Neural crest cell (in vitro differentiated cells): Measurements from ENCODE around the gene ADGRL1. TPM values are rescaled to one million over a fixed set of nuclear protein-coding genes. Genes with fewer than 3 reads are reported as not detected.
A peak's percentile ranks its signal among the peaks of the same experiment; 100 is the strongest.

ENCODE experiments used
- DNase-seq: peaks from one replicate; pipeline ENCODE4 v3.0.0; 2021; ENCODE audit warnings: low read depth, mixed read lengths, low spot score
- H3K27ac Mint-ChIP-seq: one replicate; pipeline ENCODE4 v1.8.0; 2021; ENCODE audit warnings: mild to moderate bottlenecking, mixed read lengths; ENCODE audit not compliant: unreplicated experiment
- H3K27me3 Mint-ChIP-seq: 2 replicates; pipeline ENCODE4 v1.8.0; 2021; ENCODE audit warnings: low read depth, mild to moderate bottlenecking, mixed read lengths
- H3K36me3 Mint-ChIP-seq: 2 replicates; pipeline ENCODE4 v1.8.0; 2021; ENCODE audit warnings: low read depth, mild to moderate bottlenecking, mixed read lengths
- H3K4me1 Mint-ChIP-seq: 2 replicates; pipeline ENCODE4 v1.8.0; 2021; ENCODE audit warnings: mixed read lengths
- H3K4me3 Mint-ChIP-seq: one replicate; pipeline ENCODE4 v1.8.0; 2021; ENCODE audit warnings: mild to moderate bottlenecking, mixed read lengths
- H3K9me3 Mint-ChIP-seq: 2 replicates; pipeline ENCODE4 v1.8.0; 2021; ENCODE audit warnings: mixed read lengths
- total RNA-seq: library from RNA; stranded (reverse); gene quantifications from 2 replicates; pipeline ENCODE4 v1.2.1, GENCODE V29; 2021
- TF ChIP-seq, protein P1 (sequence below): fragments of 200-600 bp; sonication (generic); conservative IDR thresholded peaks from 2 replicates; pipeline ENCODE4 v1.5.0; 2021; ENCODE audit warnings: antibody characterized with exemption, mild to moderate bottlenecking

The ADGRL1 gene
- total RNA-seq, 1 donor from 2014 or later: 34.6 TPM

DNA sequence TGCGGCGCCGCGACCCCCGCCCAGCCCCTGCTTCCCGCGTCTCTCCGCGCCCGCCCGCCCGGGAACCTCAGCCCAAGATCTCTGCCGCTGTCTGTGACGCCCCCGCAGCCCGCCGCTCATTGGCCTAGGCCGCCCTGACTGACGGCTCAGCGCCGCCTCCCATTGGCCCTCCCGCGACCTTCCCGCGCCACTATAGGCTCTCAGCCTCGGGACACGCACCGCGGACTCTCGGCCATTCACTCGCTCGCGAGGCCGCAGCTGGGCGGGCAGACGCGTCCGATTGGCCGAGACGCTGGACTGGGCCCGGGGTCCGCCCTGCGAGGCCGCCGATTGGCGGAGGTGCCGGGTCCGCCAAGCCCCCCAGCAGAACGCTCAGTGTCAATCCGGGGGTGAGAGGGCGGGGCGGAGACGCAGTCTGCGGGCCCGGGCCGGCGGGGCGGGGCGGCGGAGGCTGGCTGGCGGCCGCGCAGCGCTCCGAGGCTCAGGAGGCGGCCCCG is 88.3 kb downstream of the ADGRL1 start, which contains the start of gene PRKACA:
TSS of gene PRKACA (minus strand) at position 95 of the 497 bp plus-strand sequence. CDS start 215 bp downstream, outside the sequence.
- H3K36me3 Mint-ChIP-seq: no peaks in the 10 kb centered on the region
- H3K27ac Mint-ChIP-seq: peak within 1 kb of the TSS; percentile 97
- H3K9me3 Mint-ChIP-seq: no peaks in the 10 kb centered on the region
- H3K4me3 Mint-ChIP-seq: peak within 1 kb of the TSS; percentile 96
- H3K27me3 Mint-ChIP-seq: no peaks in the 10 kb centered on the region
- peak; percentile 95 for DNase-seq
- peaks cover 31% of the 10 kb centered on the region for H3K4me1 Mint-ChIP-seq
- TF ChIP-seq, protein P1, sequence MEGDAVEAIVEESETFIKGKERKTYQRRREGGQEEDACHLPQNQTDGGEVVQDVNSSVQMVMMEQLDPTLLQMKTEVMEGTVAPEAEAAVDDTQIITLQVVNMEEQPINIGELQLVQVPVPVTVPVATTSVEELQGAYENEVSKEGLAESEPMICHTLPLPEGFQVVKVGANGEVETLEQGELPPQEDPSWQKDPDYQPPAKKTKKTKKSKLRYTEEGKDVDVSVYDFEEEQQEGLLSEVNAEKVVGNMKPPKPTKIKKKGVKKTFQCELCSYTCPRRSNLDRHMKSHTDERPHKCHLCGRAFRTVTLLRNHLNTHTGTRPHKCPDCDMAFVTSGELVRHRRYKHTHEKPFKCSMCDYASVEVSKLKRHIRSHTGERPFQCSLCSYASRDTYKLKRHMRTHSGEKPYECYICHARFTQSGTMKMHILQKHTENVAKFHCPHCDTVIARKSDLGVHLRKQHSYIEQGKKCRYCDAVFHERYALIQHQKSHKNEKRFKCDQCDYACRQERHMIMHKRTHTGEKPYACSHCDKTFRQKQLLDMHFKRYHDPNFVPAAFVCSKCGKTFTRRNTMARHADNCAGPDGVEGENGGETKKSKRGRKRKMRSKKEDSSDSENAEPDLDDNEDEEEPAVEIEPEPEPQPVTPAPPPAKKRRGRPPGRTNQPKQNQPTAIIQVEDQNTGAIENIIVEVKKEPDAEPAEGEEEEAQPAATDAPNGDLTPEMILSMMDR: no peak

DNA sequence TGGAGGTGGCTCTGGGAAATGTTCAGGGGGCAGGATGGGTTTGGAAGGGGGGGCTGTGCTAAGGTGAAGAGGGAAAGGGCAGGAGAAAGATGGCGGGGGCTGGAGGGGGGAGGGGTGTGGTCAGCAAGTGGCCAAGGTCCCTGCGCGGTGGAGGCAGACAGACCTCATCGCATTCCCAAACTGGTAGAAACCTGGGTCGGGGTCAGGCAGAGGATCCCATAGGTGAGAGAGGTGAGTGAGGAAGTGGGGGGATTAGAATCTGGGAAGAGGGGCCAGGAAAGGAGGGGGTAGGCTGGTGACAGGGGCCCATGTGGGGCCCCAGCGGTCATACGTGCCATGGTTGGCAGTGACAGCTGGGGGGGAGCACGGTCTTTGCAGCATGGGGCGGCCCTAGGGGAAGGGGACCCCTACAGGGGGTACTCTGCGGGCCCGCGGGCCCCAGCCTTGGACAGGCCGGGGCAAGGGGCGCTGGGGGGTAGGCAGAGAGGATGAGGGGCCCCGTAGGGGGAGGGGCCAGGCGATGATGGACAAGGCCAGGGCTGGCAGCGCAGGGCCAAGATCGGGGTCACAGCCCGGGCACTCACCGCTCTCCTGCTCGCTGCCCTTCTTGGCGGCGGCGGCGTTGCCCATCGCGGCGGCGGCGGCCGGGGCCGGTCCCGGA is 88.9 kb downstream of the ADGRL1 start:
- H3K27me3 Mint-ChIP-seq: no peaks in the 10 kb centered on the region
- no peaks in the 10 kb centered on the region for H3K36me3 Mint-ChIP-seq
- H3K4me3 Mint-ChIP-seq: peak overlapping the region; percentile 96
- DNase-seq: no peak
- no peaks in the 10 kb centered on the region for H3K9me3 Mint-ChIP-seq
- peaks cover 32% of the 10 kb centered on the region for H3K4me1 Mint-ChIP-seq
- TF ChIP-seq, protein P1: no peak
- no peak overlapping the region for H3K27ac Mint-ChIP-seq

DNA sequence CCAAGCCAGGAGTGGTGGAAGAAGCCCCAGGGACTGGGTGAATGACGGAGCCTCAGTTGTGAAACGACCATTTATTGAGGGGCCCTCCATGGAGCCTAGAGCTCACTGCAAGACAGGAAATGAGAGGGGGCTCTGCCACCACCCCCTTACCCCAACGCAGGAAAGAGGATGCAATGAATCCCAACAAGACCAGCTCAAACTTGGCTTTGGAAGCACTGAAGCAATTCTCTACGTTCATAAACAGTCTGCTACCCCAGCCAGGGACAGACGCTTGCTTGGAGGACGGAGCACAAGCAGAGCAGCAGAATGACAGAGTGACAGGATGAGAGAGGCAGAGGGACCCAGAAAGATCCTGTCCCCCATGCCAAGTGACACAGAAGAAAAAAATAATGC is 89.4 kb downstream of the ADGRL1 start:
- Mint-ChIP-seq H3K4me1 (peaks cover 32% of the 10 kb centered on the region), H3K9me3 (no peaks in the 10 kb centered on the region), H3K36me3 (no peaks in the 10 kb centered on the region), H3K27me3 (no peaks in the 10 kb centered on the region), H3K27ac (no peak overlapping the region), H3K4me3 (peak overlapping the region; percentile 96)
- no peak for DNase-seq
- TF ChIP-seq, protein P1: no peak

DNA sequence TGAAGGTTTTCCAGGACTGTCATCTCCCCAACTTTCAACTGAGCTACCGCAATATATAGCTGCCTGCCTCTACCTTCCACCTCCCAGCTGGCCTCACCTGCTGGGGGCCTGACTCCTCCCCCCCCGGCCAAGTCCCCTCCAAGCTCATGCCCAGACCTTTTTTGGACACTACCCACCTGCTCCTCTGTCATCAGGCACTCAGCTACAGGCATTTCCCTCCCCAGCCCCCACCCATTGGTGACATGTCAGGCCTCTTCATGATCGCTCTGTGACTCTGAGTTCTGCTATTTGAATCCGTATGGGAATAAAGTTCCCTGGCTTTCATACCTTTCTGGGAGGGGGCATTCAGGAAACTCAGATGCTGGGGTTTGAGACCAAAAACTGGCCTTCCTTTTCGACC is 90.2 kb downstream of the ADGRL1 start:
- peak overlapping the region; percentile 96 for H3K4me3 Mint-ChIP-seq
- TF ChIP-seq, protein P1: no peak
- peaks cover 32% of the 10 kb centered on the region for H3K4me1 Mint-ChIP-seq
- H3K27me3 Mint-ChIP-seq: no peaks in the 10 kb centered on the region
- no peaks in the 10 kb centered on the region for H3K36me3 Mint-ChIP-seq
- DNase-seq: no peak
- no peaks in the 10 kb centered on the region for H3K9me3 Mint-ChIP-seq
- H3K27ac Mint-ChIP-seq: no peak overlapping the region

DNA sequence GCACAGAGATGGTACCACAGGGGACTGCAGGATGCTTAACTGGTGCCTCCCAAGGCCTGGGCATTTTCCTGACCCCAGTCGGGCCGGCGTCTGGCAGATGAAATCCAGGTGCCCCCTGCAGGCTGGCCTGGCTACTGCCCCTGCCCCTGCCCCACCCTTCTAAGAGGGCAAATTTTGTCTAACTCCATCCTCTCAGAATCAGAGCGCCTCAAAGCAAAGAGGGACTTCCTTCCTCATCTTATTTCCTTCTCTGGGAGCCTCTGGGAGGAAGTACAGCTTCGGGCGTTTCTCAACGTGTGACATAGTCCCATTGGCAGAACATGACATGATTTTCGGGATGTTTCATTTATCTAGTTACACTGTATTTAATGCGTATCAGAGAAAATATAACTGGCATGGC is 91.1 kb downstream of the ADGRL1 start:
- no peaks in the 10 kb centered on the region for H3K27me3 Mint-ChIP-seq
- peak; percentile 21 for DNase-seq

More for the DNA sequence above, 91.1 kb downstream of the ADGRL1 start:
- TF ChIP-seq, protein P1: peak; percentile 58
- H3K36me3 Mint-ChIP-seq: no peaks in the 10 kb centered on the region
- peak overlapping the region; percentile 96 for H3K4me3 Mint-ChIP-seq
- no peaks in the 10 kb centered on the region for H3K9me3 Mint-ChIP-seq
- H3K4me1 Mint-ChIP-seq: peaks cover 32% of the 10 kb centered on the region
- H3K27ac Mint-ChIP-seq: no peak overlapping the region
